ENCODE data around the gene F2.

- TF ChIP-seq CTCF (IDR thresholded peaks at IDR 0.05) = no peak
- TF ChIP-seq POLR2A (IDR thresholded peaks at IDR 0.05) = no peak
- no peak for TF ChIP-seq POLR2AphosphoS5 (IDR thresholded peaks at IDR 0.05)
Measured at GRCh38 chr11:46673713-46674462, 45.1 kb upstream of the F2 start.

Data from prostate gland (tissue), 2 donors.